ENCODE results near the gene NRAP. TPM values are rescaled to one million over a fixed set of nuclear protein-coding genes. Genes with fewer than 3 reads are reported as not detected.
A peak's percentile ranks its signal among the peaks of the same experiment; 100 is the strongest.

Gene NRAP
- total RNA-seq, 1 experiment from 2014 or later, result not detected

GRCh38 chr10:113612154-113612553 is 51.7 kb downstream of the NRAP start:
- CTCF ChIA-PET, result no interaction called here
- POLR2A ChIA-PET, result no interaction called here
- BruUV-seq (replicated peaks), result no TSS peak
- Histone ChIP-seq H3K27ac (ENCODE audit: low read length) (no peak overlapping the region), H3K9me3 (ENCODE audit: control insufficient read depth, insufficient read depth, low read depth, low read length) (no peaks in the 10 kb centered on the region), H3K4me1 (ENCODE audit: control insufficient read depth, insufficient read depth, low read length) (no peaks in the 10 kb centered on the region), H3K36me3 (ENCODE audit: control insufficient read depth, insufficient read depth, low read length) (no peaks in the 10 kb centered on the region), H3K27me3 (ENCODE audit: control insufficient read depth, insufficient read depth, low read length) (peaks cover 14% of the 10 kb centered on the region), H3K4me3 (ENCODE audit: low read depth in 2 of 2, low read length in 2 of 2) (no peak overlapping the region)
- no peak for DNase-seq (ENCODE audit: low read depth, low spot score)
- TF ChIP-seq POLR2AphosphoS5 (IDR thresholded peaks at IDR 0.05; ENCODE audit: low read depth, low read length) (no peak), TCF7L2 (IDR thresholded peaks at IDR 0.05; ENCODE audit: low read depth, low read length) (no peak), REST (IDR thresholded peaks at IDR 0.05; ENCODE audit: insufficient read depth in 1 of 2, low read depth in 2 of 2, low read length in 1 of 2) (no peak), SIN3A (IDR thresholded peaks at IDR 0.05; ENCODE audit: borderline replicate concordance, insufficient read depth, low read depth, low read length) (no peak)
- TF ChIP-seq, protein P1, sequence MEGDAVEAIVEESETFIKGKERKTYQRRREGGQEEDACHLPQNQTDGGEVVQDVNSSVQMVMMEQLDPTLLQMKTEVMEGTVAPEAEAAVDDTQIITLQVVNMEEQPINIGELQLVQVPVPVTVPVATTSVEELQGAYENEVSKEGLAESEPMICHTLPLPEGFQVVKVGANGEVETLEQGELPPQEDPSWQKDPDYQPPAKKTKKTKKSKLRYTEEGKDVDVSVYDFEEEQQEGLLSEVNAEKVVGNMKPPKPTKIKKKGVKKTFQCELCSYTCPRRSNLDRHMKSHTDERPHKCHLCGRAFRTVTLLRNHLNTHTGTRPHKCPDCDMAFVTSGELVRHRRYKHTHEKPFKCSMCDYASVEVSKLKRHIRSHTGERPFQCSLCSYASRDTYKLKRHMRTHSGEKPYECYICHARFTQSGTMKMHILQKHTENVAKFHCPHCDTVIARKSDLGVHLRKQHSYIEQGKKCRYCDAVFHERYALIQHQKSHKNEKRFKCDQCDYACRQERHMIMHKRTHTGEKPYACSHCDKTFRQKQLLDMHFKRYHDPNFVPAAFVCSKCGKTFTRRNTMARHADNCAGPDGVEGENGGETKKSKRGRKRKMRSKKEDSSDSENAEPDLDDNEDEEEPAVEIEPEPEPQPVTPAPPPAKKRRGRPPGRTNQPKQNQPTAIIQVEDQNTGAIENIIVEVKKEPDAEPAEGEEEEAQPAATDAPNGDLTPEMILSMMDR (IDR thresholded peaks at IDR 0.05), result no peak
- intact Hi-C loops (cut with micrococcal nuclease; ENCODE audit: unreplicated experiment) (no loop called here), in situ Hi-C loops (cut with HindIII; ENCODE audit: low pct_unique_long_range_greater_than_20kb, low sequenced_read_pairs) (no loop called here)
- no peak for ATAC-seq

- in situ Hi-C loops (cut with HindIII; ENCODE audit: low pct_unique_long_range_greater_than_20kb, low sequenced_read_pairs), result no loop called here
- no peaks in the 10 kb centered on the region for H3K4me1 ChIP-seq (ENCODE audit: control insufficient read depth, insufficient read depth, low read length)
- BruUV-seq (replicated peaks), result no TSS peak
- no peaks in the 10 kb centered on the region for H3K9me3 ChIP-seq (ENCODE audit: control insufficient read depth, insufficient read depth, low read depth, low read length)
- peak; percentile 46; the same call in 1 of the 2 replicates for ATAC-seq
- DNase-seq (ENCODE audit: low read depth, low spot score), result no peak
- TF ChIP-seq REST (IDR thresholded peaks at IDR 0.05; ENCODE audit: insufficient read depth in 1 of 2, low read depth in 2 of 2, low read length in 1 of 2), result no peak
- TF ChIP-seq, protein P1 (IDR thresholded peaks at IDR 0.05), result peak; percentile 26
- no peak for TF ChIP-seq TCF7L2 (IDR thresholded peaks at IDR 0.05; ENCODE audit: low read depth, low read length)
- no peak for TF ChIP-seq POLR2AphosphoS5 (IDR thresholded peaks at IDR 0.05; ENCODE audit: low read depth, low read length)
- no peak for TF ChIP-seq SIN3A (IDR thresholded peaks at IDR 0.05; ENCODE audit: borderline replicate concordance, insufficient read depth, low read depth, low read length)
- CTCF ChIA-PET, result no interaction called here
- H3K27ac ChIP-seq (ENCODE audit: low read length), result no peak overlapping the region
- H3K27me3 ChIP-seq (ENCODE audit: control insufficient read depth, insufficient read depth, low read length), result peaks cover 4% of the 10 kb centered on the region; the same call in 1 of the 2 replicates
- POLR2A ChIA-PET, result interaction anchor here (0.6 kb wide), 1 partner anchor 48 kb away, joined by 16 read pairs; no protein-coding TSS in a partner anchor
- H3K36me3 ChIP-seq (ENCODE audit: control insufficient read depth, insufficient read depth, low read length), result no peaks in the 10 kb centered on the region
- H3K4me3 ChIP-seq (ENCODE audit: low read depth in 2 of 2, low read length in 2 of 2), result no peak overlapping the region
- intact Hi-C loops (cut with micrococcal nuclease; ENCODE audit: unreplicated experiment), result no loop called here
Observed at GRCh38 chr10:113610631-113611601, 52.9 kb downstream of the NRAP start.

Measured in Panc1 (cell line).